ENCODE data around the gene ITPR1.

ITPR1 gene

GRCh38 chr3:4600493-4600892, 107.3 kb downstream of the ITPR1 start:
- DNase-seq (ENCODE audit: low spot score): no peak
- TF ChIP-seq CTCF (IDR thresholded peaks at IDR 0.05; ENCODE audit: extremely low read depth, insufficient read depth, missing control alignments): no peak
- in situ Hi-C loops (cut with MboI; ENCODE audit: low pct_unique_long_range_greater_than_20kb, low sequenced_read_pairs, unreplicated experiment): no loop called here

GRCh38 chr3:4601892-4602291, 108.7 kb downstream of the ITPR1 start:
- DNase-seq (ENCODE audit: low spot score): no peak
- in situ Hi-C loops (cut with MboI; ENCODE audit: low pct_unique_long_range_greater_than_20kb, low sequenced_read_pairs, unreplicated experiment): no loop called here
- no peak for TF ChIP-seq CTCF (IDR thresholded peaks at IDR 0.05; ENCODE audit: extremely low read depth, insufficient read depth, missing control alignments)

GRCh38 chr3:4604693-4605092, 111.5 kb downstream of the ITPR1 start:
- no peak for TF ChIP-seq CTCF (IDR thresholded peaks at IDR 0.05; ENCODE audit: extremely low read depth, insufficient read depth, missing control alignments)
- in situ Hi-C loops (cut with MboI; ENCODE audit: low pct_unique_long_range_greater_than_20kb, low sequenced_read_pairs, unreplicated experiment): no loop called here
- no peak for DNase-seq (ENCODE audit: low spot score)

- in situ Hi-C loops (cut with MboI; ENCODE audit: low pct_unique_long_range_greater_than_20kb, low sequenced_read_pairs, unreplicated experiment): no loop called here
- TF ChIP-seq CTCF (IDR thresholded peaks at IDR 0.05; ENCODE audit: extremely low read depth, insufficient read depth, missing control alignments): no peak
- DNase-seq (ENCODE audit: low spot score): no peak
Observed at GRCh38 chr3:4606911-4607310, 113.8 kb downstream of the ITPR1 start.

GRCh38 chr3:4613366-4613765, 120.2 kb downstream of the ITPR1 start:
- no peak for DNase-seq (ENCODE audit: low spot score)
- no peak for TF ChIP-seq CTCF (IDR thresholded peaks at IDR 0.05; ENCODE audit: extremely low read depth, insufficient read depth, missing control alignments)
- in situ Hi-C loops (cut with MboI; ENCODE audit: low pct_unique_long_range_greater_than_20kb, low sequenced_read_pairs, unreplicated experiment): no loop called here

GRCh38 chr3:4614070-4614469, 120.9 kb downstream of the ITPR1 start:
- in situ Hi-C loops (cut with MboI; ENCODE audit: low pct_unique_long_range_greater_than_20kb, low sequenced_read_pairs, unreplicated experiment): no loop called here
- no peak for DNase-seq (ENCODE audit: low spot score)
- TF ChIP-seq CTCF (IDR thresholded peaks at IDR 0.05; ENCODE audit: extremely low read depth, insufficient read depth, missing control alignments): no peak

- DNase-seq (ENCODE audit: low spot score): no peak
- in situ Hi-C loops (cut with MboI; ENCODE audit: low pct_unique_long_range_greater_than_20kb, low sequenced_read_pairs, unreplicated experiment): no loop called here
- no peak for TF ChIP-seq CTCF (IDR thresholded peaks at IDR 0.05; ENCODE audit: extremely low read depth, insufficient read depth, missing control alignments)
Observed at GRCh38 chr3:4614927-4615326, 121.8 kb downstream of the ITPR1 start.
